Smooth muscle cell (in vitro differentiated cells): ENCODE measurements around the gene NFU1. TPM values are rescaled to one million over a fixed set of nuclear protein-coding genes. Genes with fewer than 3 reads are reported as not detected.

Experiments
- DNase-seq: peaks from one replicate; lab custom pipeline; 2025; ENCODE audit not compliant: unreplicated experiment; lab: John Stamatoyannopoulos, UW
- H2AFZ ChIP-seq: fragments of 200-600 bp; sonication (generic); 2 replicates; pipeline ENCODE4 v1.6.0; 2016; ENCODE audit warnings: antibody characterized with exemption, low read depth, mild to moderate bottlenecking
- H3F3A ChIP-seq: fragments of 200-600 bp; sonication (generic); 2 replicates; pipeline ENCODE4 v1.6.0; 2017; ENCODE audit warnings: antibody characterized with exemption, low read depth
- H3K27ac ChIP-seq: fragments of 200-600 bp; sonication (generic); 2 replicates; pipeline ENCODE4 v1.5.1; 2016; ENCODE audit warnings: low read depth, mild to moderate bottlenecking
- H3K27me3 ChIP-seq: fragments of 200-600 bp; sonication (generic); 2 replicates; pipeline ENCODE4 v1.6.1; 2016; ENCODE audit warnings: low read depth, mild to moderate bottlenecking
- H3K36me3 ChIP-seq: fragments of 200-600 bp; sonication (generic); 2 replicates; pipeline ENCODE4 v1.5.1; 2016; ENCODE audit warnings: low read depth
- H3K4me1 ChIP-seq: fragments of 200-600 bp; sonication (generic); 2 replicates; pipeline ENCODE4 v1.5.1; 2016; ENCODE audit warnings: low read depth
- H3K4me2 ChIP-seq: fragments of 200-600 bp; sonication (generic); 2 replicates; pipeline ENCODE4 v1.6.0; 2016; ENCODE audit warnings: mild to moderate bottlenecking
- H3K4me3 ChIP-seq: fragments of 200-600 bp; sonication (generic); 2 replicates; pipeline ENCODE4 v1.5.1; 2016; ENCODE audit warnings: mild to moderate bottlenecking
- H3K79me2 ChIP-seq: fragments of 200-600 bp; sonication (generic); 2 replicates; pipeline ENCODE4 v1.6.0; 2016; ENCODE audit warnings: low read depth, mild to moderate bottlenecking
- H3K9ac ChIP-seq: fragments of 200-600 bp; sonication (generic); 2 replicates; pipeline ENCODE4 v1.6.0; 2016; ENCODE audit warnings: low read depth
- H3K9me3 ChIP-seq: fragments of 200-600 bp; sonication (generic); replicated peaks from 2 replicates; pipeline ENCODE4 v1.5.1; 2016; ENCODE audit warnings: low read depth
- H4K20me1 ChIP-seq: fragments of 200-600 bp; sonication (generic); 2 replicates; pipeline ENCODE4 v1.6.0; 2016; ENCODE audit warnings: low read depth
- WGBS: methylation state at CpG from one replicate; pipeline ENCODE4 v1.1.7; 2016; ENCODE audit warnings: low lambda C conversion rate; 5-methylcytosine and 5-hydroxymethylcytosine counted together
- polyA plus RNA-seq: library from polyadenylated mRNA; unstranded; fragments of >200 nt; fragmentation: Nextera tagmentation; extraction: Ambion mirVana; gene quantifications from 2 replicates; pipeline ENCODE4 v1.2.1, GENCODE V29; 2016
- total RNA-seq: library from RNA; depleted of rRNA; stranded (reverse); fragments of >200 nt; gene quantifications from 2 replicates; pipeline ENCODE4 v1.2.3, GENCODE V29; 2014
- TF ChIP-seq, protein P1 (sequence below): fragments of 200-600 bp; sonication (generic); IDR thresholded peaks from 2 replicates; pipeline ENCODE4 v1.5.1; 2017; ENCODE audit warnings: borderline replicate concordance, mild to moderate bottlenecking, antibody characterized with exemption; ENCODE audit not compliant: insufficient read depth, poor library complexity, severe bottlenecking

NFU1 gene
- total and polyA plus RNA-seq, 2 experiments from 2014 or later: 43.0 to 62.0 TPM

DNA sequence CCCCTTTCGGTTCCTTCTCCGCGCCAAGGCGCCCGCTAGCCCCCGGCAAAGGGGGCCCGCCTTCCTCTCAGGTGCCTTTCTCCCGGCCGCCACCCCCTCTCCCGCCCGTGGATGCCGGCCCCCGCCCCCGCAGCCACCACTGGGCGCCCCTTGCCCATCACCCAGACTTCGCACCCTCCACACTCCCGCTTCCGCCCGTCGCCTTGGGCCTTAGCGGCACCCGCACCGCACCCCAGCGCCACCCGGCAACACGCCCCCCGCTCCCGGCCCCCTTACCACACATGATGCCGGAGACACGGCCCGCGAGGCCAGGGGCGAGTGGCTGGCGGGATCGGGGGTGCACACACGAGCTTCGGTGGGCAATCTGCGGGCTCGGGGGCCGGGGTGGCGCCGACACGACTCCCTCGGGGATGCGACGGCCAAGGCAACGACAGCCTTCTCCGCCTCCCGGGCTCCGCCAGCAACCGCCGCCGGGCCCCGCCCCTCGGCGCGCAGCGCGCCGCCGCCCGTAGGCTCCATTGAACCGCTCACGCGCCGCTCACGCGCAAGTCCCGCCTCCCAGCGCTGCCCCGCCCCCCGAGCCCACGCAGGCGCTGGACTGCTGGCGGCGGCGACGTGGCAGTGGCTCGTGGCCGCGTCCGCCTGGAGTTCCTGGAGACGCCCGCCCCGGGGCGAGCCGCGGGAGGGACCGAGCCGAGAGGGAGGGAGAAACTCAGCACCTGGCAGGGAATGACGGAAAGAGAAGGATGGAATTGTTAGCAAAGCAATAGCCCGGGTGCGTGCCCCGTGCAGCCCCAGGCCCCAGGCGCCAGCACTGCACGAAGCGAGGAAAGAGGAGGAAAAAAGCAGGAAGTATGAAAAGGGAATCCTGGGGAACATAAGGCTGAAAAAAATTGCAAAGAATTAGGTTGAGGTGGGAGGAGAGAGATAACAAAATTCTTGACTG, 50.2 kb downstream of the NFU1 start, which contains the start of gene GFPT1:
Gene GFPT1, minus strand, starts transcription at position 439 of the 946 bp plus-strand sequence. Its CDS starts 156 bp downstream, at position 283.
- H3K4me3 ChIP-seq: peak within 1 kb of the TSS; percentile 99
- peak within 1 kb of the TSS; percentile 84 for H3K27ac ChIP-seq
- H3F3A ChIP-seq: peaks cover 21% of the 10 kb centered on the region
- peaks cover 36% of the 10 kb centered on the region for H3K4me1 ChIP-seq
- TF ChIP-seq, protein P1, sequence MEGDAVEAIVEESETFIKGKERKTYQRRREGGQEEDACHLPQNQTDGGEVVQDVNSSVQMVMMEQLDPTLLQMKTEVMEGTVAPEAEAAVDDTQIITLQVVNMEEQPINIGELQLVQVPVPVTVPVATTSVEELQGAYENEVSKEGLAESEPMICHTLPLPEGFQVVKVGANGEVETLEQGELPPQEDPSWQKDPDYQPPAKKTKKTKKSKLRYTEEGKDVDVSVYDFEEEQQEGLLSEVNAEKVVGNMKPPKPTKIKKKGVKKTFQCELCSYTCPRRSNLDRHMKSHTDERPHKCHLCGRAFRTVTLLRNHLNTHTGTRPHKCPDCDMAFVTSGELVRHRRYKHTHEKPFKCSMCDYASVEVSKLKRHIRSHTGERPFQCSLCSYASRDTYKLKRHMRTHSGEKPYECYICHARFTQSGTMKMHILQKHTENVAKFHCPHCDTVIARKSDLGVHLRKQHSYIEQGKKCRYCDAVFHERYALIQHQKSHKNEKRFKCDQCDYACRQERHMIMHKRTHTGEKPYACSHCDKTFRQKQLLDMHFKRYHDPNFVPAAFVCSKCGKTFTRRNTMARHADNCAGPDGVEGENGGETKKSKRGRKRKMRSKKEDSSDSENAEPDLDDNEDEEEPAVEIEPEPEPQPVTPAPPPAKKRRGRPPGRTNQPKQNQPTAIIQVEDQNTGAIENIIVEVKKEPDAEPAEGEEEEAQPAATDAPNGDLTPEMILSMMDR: no peak
- DNase-seq: peak; percentile 78
- no peaks in the 10 kb centered on the region for H3K36me3 ChIP-seq
- H2AFZ ChIP-seq: peak within 1 kb of the TSS; percentile 70
- under 1% methylated on average over 43 of the region's 97 CpGs for WGBS
- H3K9me3 ChIP-seq: no peaks in the 10 kb centered on the region
- peaks cover 44% of the 10 kb centered on the region for H4K20me1 ChIP-seq
- H3K9ac ChIP-seq: peak within 1 kb of the TSS; percentile 98
- no peaks in the 10 kb centered on the region for H3K27me3 ChIP-seq
- H3K79me2 ChIP-seq: peaks cover 50% of the 10 kb centered on the region
- peak within 1 kb of the TSS; percentile 100 for H3K4me2 ChIP-seq

GRCh38 chr2:69386360-69386759, 50.9 kb downstream of the NFU1 start:
- H3K27ac ChIP-seq: peak overlapping the region; percentile 84
- H3K4me2 ChIP-seq: peak overlapping the region; percentile 100
- H3K79me2 ChIP-seq: peaks cover 57% of the 10 kb centered on the region
- TF ChIP-seq, protein P1: no peak
- no peaks in the 10 kb centered on the region for H3K27me3 ChIP-seq
- peak overlapping the region; percentile 98 for H3K9ac ChIP-seq
- no peaks in the 10 kb centered on the region for H3K9me3 ChIP-seq
- no peaks in the 10 kb centered on the region for H3K36me3 ChIP-seq
- H3F3A ChIP-seq: peaks cover 19% of the 10 kb centered on the region
- no peak overlapping the region for H2AFZ ChIP-seq
- DNase-seq: no peak
- peaks cover 36% of the 10 kb centered on the region for H3K4me1 ChIP-seq
- H3K4me3 ChIP-seq: peak overlapping the region; percentile 99
- peaks cover 51% of the 10 kb centered on the region for H4K20me1 ChIP-seq
- WGBS: 5% methylated on average over 6 of the region's 6 CpGs

- WGBS: 53% methylated on average over 8 of the region's 8 CpGs
- Histone ChIP-seq H3K79me2 (peaks cover 64% of the 10 kb centered on the region), H3K9me3 (no peaks in the 10 kb centered on the region), H3K27ac (peak overlapping the region; percentile 84), H3K27me3 (no peaks in the 10 kb centered on the region), H3K36me3 (no peaks in the 10 kb centered on the region), H3K4me1 (peaks cover 36% of the 10 kb centered on the region), H2AFZ (no peak overlapping the region), H3F3A (peaks cover 14% of the 10 kb centered on the region), H3K9ac (peak overlapping the region; percentile 98), H3K4me2 (peak overlapping the region; percentile 100), H3K4me3 (peak overlapping the region; percentile 99), H4K20me1 (peaks cover 59% of the 10 kb centered on the region)
- TF ChIP-seq, protein P1: no peak
- no peak for DNase-seq
Measured at GRCh38 chr2:69385443-69386151, 51.6 kb downstream of the NFU1 start.
